AG10803 (cell line): ENCODE data around the gene FLNA.
"Not testable (repeated sequence)": the region's sequence is repeated elsewhere in the genome, so short reads cannot be mapped to it uniquely, and the experiment has no call there.

ENCODE experiments used
- DNase-seq: peaks from one replicate; pipeline ENCODE4 v3.0.0; 2010; ENCODE audit warnings: low read depth
- H3K4me3 ChIP-seq: 2 replicates; pipeline ENCODE4 v1.5.1; 2011; ENCODE audit warnings: mild to moderate bottlenecking, low read length, control low read depth
- TF ChIP-seq, protein P1 (sequence below): conservative IDR thresholded peaks from 2 replicates; pipeline ENCODE4 v1.5.1; 2011; ENCODE audit warnings: mild to moderate bottlenecking, low read length, control low read depth, inconsistent platforms

FLNA gene

DNA sequence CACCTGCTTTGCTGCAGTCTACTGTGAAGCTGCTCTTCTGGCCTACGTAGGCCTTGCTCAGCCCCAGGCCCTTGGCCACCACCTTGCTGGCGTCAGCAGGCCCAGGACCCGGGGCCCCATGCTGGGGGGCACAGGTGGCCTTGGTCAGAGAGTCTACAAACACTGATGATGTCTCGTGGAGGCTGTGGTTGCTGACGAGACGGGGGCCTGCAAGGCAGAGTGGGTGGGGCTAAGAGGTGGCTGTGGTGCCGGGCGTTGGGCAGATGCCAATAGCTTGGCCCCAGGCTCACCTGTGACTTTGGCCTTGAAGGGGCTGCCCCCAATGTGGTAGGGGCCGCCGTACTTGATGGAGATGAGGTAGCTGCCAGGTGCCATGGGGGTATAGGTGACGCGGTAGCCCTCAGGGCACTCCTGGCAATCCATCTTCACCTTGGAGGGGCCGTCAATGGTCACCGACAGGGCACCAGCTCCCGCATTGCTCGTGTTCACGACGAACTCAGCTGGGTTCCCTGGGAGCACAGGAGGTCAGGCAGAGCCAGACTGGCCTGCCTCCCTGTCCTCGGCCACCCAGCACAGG lies 25.0 kb downstream of the FLNA start:
- no peak for DNase-seq
- TF ChIP-seq, protein P1, sequence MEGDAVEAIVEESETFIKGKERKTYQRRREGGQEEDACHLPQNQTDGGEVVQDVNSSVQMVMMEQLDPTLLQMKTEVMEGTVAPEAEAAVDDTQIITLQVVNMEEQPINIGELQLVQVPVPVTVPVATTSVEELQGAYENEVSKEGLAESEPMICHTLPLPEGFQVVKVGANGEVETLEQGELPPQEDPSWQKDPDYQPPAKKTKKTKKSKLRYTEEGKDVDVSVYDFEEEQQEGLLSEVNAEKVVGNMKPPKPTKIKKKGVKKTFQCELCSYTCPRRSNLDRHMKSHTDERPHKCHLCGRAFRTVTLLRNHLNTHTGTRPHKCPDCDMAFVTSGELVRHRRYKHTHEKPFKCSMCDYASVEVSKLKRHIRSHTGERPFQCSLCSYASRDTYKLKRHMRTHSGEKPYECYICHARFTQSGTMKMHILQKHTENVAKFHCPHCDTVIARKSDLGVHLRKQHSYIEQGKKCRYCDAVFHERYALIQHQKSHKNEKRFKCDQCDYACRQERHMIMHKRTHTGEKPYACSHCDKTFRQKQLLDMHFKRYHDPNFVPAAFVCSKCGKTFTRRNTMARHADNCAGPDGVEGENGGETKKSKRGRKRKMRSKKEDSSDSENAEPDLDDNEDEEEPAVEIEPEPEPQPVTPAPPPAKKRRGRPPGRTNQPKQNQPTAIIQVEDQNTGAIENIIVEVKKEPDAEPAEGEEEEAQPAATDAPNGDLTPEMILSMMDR, result no peak
- no peak overlapping the region for H3K4me3 ChIP-seq

DNA sequence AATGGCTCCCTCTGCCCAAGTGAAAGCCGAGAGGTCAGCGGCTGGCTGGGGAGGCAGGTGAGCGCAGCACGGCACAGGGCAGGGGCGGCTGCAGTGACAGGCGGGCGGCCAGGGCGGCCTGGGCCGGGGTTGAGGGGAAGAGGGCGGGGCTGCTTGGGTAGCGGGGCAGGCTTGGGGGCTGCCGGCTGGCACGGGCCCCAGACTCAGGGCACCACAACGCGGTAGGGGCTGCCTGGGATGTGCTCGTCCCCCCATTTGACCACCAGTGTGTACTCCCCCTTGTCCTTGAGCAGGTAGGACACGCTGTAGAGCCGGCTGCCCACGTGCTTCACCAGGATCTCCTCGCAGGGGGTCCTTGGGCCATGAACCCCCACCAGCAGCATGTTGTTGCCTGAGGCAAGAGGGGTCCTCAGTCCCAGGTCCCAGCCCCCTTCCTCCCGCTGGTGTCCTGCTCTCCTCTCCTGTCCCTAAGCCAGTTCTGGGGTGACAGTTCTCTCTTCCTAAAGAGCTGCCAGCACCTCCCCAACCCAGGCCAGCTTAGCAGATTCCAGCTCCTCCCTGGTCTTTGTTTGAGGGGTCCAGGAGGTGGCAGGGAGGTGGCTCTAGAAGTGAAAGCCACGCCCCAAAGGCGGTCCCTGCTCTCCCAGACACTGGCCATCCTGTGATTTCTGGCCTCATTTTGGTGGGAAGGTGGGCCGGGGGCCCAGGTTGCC lies 25.6 kb downstream of the FLNA start:
- TF ChIP-seq, protein P1, result no peak
- no peak overlapping the region for H3K4me3 ChIP-seq
- no peak for DNase-seq

GRCh38 chrX:154348114-154348531 lies 26.3 kb downstream of the FLNA start:
- peak; percentile 38 for DNase-seq
- no peak overlapping the region for H3K4me3 ChIP-seq
- TF ChIP-seq, protein P1, result no peak

GRCh38 chrX:154343620-154344019 lies 30.8 kb downstream of the FLNA start:
- H3K4me3 ChIP-seq, DNase-seq: not testable (repeated sequence)

- DNase-seq, H3K4me3 ChIP-seq: not testable (repeated sequence)
These were observed 31.4 kb downstream of the FLNA start for GRCh38 chrX:154343063-154343462.

- not testable (repeated sequence) for H3K4me3 ChIP-seq, DNase-seq
These were observed 32.8 kb downstream of the FLNA start for GRCh38 chrX:154341399-154342298.

DNA sequence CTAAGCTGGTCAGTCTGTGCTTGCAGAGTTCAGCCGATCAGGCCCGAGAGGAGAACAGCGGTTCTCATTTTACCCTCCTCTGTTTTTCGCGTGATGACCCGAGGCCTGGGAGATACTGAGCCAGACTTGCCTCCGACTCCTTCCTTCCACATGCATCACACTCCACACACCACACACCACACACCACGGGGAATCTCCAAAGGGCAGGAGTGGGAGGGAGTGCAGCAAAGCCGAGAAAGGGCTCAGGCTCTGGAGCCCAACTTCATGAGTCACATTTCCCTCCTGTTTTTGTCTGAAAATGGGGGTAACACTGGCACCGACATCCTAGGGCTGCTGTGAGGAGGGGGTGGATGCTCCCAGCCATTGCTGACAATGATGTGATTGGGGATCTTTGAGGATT lies 39.9 kb downstream of the FLNA start:
- TF ChIP-seq, protein P1, result no peak
- H3K4me3 ChIP-seq, result no peak overlapping the region
- no peak for DNase-seq

GRCh38 chrX:154333837-154334271 lies 40.6 kb downstream of the FLNA start:
- DNase-seq, result no peak
- H3K4me3 ChIP-seq, result no peak overlapping the region
- TF ChIP-seq, protein P1, result no peak
